Measurements from ENCODE around the gene SLC39A2.

DNA sequence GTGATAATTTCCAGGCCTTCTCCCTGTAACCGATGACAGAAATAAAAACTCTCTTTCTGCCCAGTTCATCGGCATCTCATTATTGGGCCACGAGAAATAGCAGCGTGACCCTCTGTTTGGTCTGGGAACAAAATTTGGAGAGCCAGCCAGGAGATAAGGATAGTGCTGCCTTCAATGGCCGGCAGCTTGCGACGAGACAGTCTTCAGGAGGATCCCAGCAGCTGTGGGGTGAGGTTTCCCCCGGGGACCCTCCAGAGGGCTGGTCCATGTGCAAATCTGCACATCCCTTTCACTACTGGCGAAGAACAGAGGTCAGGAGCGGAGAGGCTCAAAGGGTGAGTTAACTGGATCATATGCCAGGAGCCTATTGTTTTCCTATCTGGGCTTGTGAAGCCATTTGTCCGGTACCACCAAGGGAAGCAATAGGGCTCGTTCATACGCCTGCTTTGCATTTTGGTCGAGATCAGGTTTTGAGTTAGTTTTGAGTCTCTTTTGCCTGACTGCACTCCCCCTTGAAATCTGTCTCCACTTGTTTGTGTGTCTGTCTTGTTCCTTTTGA, 4.8 kb downstream of the SLC39A2 start:
- no peak for TF ChIP-seq ZFP41 (tag by site-specific recombination; IDR thresholded peaks at IDR 0.05; ENCODE audit: borderline replicate concordance)
- TF ChIP-seq, protein P1, sequence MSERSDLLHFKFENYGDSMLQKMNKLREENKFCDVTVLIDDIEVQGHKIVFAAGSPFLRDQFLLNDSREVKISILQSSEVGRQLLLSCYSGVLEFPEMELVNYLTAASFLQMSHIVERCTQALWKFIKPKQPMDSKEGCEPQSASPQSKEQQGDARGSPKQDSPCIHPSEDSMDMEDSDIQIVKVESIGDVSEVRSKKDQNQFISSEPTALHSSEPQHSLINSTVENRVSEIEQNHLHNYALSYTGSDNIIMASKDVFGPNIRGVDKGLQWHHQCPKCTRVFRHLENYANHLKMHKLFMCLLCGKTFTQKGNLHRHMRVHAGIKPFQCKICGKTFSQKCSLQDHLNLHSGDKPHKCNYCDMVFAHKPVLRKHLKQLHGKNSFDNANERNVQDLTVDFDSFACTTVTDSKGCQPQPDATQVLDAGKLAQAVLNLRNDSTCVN (tag by site-specific recombination; optimal IDR thresholded peaks at IDR 0.05), result no peak
